WI38 (cell line): ENCODE data around the gene PDGFA.
"Not testable (repeated sequence)": the region's sequence is repeated elsewhere in the genome, so short reads cannot be mapped to it uniquely, and the experiment has no call there.

ENCODE experiments used
- H3K4me3 ChIP-seq: 2 replicates; pipeline ENCODE4 v1.5.1; 2011; ENCODE audit warnings: low read depth, mild to moderate bottlenecking, control low read depth, low read length
- TF ChIP-seq, protein P1 (sequence below): IDR thresholded peaks from 2 replicates; pipeline ENCODE4 v1.5.1; 2012; ENCODE audit warnings: low read depth, mild to moderate bottlenecking, control low read depth, low read length

PDGFA gene

DNA sequence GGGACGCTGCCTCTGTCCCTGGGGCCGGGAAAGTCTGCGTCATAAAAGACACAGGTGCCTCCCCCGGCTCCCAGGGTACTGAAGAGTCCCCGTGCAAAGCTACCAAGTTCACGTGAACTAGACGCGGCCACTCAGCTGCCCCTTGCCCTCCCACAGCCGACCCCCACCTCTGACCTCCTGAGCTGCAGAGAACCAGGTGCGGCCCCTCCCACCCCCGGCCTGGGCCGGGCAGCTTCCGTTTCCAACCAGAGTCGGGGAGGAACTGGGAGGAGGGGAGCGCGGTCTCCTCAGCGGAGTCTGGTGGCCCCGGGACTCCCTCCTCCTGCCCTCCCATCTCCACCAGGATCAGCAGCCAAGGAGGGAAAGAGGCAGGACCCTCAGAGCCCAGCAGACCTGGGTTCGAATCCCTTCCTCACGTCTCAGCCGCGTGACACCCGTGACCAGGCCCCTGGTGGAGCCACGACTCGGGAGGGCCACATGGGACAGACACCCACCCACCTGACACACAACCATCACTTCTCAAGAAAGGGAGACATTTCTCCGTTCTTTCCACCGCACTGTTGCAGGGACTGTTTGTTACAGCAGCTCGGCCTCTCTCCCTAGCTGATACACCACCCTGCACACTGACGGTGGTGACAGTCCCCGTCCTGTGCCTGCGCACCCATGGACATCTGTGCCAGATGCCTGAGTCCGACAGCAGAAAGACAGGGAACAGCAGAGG is 37.4 kb upstream of the PDGFA start:
- TF ChIP-seq, protein P1, sequence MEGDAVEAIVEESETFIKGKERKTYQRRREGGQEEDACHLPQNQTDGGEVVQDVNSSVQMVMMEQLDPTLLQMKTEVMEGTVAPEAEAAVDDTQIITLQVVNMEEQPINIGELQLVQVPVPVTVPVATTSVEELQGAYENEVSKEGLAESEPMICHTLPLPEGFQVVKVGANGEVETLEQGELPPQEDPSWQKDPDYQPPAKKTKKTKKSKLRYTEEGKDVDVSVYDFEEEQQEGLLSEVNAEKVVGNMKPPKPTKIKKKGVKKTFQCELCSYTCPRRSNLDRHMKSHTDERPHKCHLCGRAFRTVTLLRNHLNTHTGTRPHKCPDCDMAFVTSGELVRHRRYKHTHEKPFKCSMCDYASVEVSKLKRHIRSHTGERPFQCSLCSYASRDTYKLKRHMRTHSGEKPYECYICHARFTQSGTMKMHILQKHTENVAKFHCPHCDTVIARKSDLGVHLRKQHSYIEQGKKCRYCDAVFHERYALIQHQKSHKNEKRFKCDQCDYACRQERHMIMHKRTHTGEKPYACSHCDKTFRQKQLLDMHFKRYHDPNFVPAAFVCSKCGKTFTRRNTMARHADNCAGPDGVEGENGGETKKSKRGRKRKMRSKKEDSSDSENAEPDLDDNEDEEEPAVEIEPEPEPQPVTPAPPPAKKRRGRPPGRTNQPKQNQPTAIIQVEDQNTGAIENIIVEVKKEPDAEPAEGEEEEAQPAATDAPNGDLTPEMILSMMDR, result no peak
- H3K4me3 ChIP-seq, result no peak overlapping the region

- no peak overlapping the region for H3K4me3 ChIP-seq
- TF ChIP-seq, protein P1, result no peak
Measured at GRCh38 chr7:556291-556826, 36.7 kb upstream of the PDGFA start.

DNA sequence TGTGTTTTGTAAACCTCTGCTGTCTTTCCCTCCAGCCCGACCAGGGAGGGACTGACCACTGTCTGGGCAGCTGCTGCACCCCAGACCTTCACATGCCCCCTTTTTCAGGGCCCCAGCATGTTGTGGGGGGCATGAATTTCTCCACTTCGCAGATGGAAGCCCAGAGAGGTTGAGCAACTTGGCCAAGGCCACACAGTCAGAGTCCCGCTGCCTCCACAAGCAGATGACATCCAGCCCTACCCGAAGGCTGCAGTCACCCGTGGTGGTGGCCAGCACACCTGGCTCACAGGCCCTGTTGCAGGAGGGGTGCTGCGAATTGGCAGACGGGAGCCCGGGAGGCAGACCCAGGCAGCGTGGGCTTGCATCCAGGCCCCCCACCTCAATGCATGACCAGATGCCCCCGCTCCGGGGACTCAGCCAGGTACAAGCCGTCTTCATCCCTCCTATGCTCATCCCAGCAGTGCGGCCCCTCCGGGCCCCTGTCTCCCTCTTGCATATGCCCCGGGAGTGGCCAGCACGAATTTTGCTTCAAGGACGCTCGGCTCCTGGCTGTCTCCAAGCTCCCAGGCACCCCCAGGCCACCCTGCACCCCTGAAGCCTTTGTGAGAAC is 36.0 kb upstream of the PDGFA start:
- TF ChIP-seq, protein P1, result no peak
- H3K4me3 ChIP-seq, result no peak overlapping the region

DNA sequence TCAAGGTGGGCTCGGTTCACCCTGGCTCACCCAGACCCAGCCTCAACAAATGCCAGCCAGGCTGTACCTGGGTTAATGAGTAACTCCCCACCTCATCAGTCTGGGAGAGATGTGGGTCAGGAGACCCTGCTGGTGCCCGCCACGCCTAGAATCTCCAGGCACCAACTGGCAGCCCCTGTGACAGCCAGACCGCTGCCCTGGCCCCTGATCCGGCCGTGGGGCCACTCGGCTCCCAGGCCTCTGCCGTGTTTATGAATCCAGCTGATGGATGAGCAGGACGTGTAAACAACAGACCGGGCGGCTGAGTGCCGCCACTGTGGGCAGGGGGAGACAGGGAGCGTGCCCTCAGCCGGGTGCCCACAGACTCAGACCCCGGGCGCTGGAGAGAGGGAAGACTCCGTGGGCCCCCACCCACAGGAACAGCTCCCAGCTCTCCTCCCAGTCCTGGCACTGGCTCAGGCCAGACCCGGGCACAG is 34.0 kb upstream of the PDGFA start:
- H3K4me3 ChIP-seq, result no peak overlapping the region
- TF ChIP-seq, protein P1, result no peak

DNA sequence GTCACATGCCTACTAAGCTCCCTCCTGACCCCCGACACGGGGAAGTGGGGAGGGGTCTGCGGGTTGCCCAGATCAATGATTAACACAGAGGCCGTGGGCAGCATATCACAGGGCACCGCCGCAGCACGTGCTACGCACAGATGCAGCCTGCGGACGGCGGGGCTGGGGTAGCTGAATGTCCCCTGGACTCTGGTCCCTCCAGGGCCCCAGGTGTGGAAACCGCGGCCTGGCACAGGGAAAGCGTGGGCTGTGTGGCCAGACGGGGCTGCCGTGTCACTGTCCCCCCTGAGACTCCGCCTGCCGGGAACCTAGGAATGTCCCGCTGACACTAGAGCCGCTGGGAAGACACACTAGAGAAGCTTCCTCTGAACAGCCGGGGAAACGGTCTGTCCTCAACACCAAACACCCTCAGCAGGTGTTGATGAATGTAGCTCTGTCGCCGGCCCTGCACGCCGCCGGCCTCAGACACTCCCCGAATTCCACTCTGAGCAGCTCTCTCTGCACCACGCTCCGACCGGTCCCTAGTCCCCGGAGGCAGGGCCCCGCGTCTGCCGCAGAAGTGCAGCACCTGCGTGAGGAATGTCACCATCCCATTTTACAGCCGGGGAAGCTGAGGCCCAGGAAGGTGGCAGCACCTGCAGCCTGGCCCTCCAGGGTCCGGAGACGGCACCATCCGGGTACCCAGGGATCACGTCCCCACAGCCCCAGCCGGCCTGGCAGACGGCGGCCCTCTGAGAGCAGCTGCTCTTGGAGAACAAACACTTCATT is 33.4 kb upstream of the PDGFA start:
- TF ChIP-seq, protein P1, result no peak
- no peak overlapping the region for H3K4me3 ChIP-seq

- not testable (repeated sequence) for H3K4me3 ChIP-seq
Measured at GRCh38 chr7:552151-552867, 32.7 kb upstream of the PDGFA start.

- H3K4me3 ChIP-seq, result not testable (repeated sequence)
Measured at GRCh38 chr7:551615-551970, 31.9 kb upstream of the PDGFA start.
